Adrenal gland (tissue), 12 donors: Measurements from ENCODE around the gene CALML5. TPM values are rescaled to one million over a fixed set of nuclear protein-coding genes. Genes with fewer than 3 reads are reported as not detected.

ENCODE experiments used
- DNase-seq, 7 donors: peaks; one replicate each; pipeline ENCODE4 v3.0.0-alpha.2; 2019 to 2020
- H3K27ac ChIP-seq, 5 donors: fragments of 200-600 bp; sonication (generic) in 4 of 5; 1 replicate in 3 of 5; 2 replicates in 2 of 5; pipeline versions ENCODE4 v1.5.1 to v1.8.0; 2016 to 2020; ENCODE audit warnings: mild to moderate bottlenecking in 1 of 5
- H3K27me3 ChIP-seq: fragments of 200-600 bp; 2 replicates; pipeline ENCODE4 v1.8.0; 2021
- H3K36me3 ChIP-seq, 2 donors: fragments of 200-600 bp; replicated peaks in 1 of 2; 1 replicate in 1 of 2; 2 replicates in 1 of 2; pipeline versions ENCODE4 v1.5.1 to v1.8.0; 2018 to 2022
- H3K4me1 ChIP-seq, 2 donors: fragments of 200-600 bp; replicated peaks in 1 of 2; 1 replicate in 1 of 2; 2 replicates in 1 of 2; pipeline versions ENCODE4 v1.5.1 to v1.8.0; 2018 to 2021
- H3K4me3 ChIP-seq, 4 donors: fragments of 200-600 bp; sonication (generic) in 3 of 4; one replicate each; pipeline ENCODE4 v1.5.1; 2016 to 2018
- H3K9me3 ChIP-seq, 3 donors: fragments of 200-600 bp; sonication (generic) in 1 of 3; replicated peaks in 1 of 3; 1 replicate in 2 of 3; 2 replicates in 1 of 3; pipeline versions ENCODE4 v1.5.1 to v1.8.0; 2016 to 2021
- CTCF ChIP-seq, 6 experiments: fragments of 450-650 bp in 4 of 6; fragments of 200-600 bp in 2 of 6; sonication (generic) in 1 of 6; IDR thresholded peaks; 1 replicate in 5 of 6; 2 replicates in 1 of 6; pipeline versions ENCODE4 v1.5.1 to v1.8.0; 2016 to 2021; ENCODE audit warnings: antibody characterized with exemption in 6 of 6, mild to moderate bottlenecking in 2 of 6, moderate library complexity in 1 of 6
- POLR2A ChIP-seq, 2 donors: fragments of 450-650 bp; IDR thresholded peaks; one replicate each; pipeline ENCODE4 v1.6.1; 2017; ENCODE audit warnings: antibody characterized with exemption in 2 of 2, mild to moderate bottlenecking in 2 of 2, moderate library complexity in 1 of 2
- WGBS, 4 donors: extraction: QIAGEN DNeasy Blood & Tissue Kit in 2 of 4; methylation state at CpG; one replicate each; pipeline versions ENCODE4 v1.1.5 to v1.1.7; 2013 to 2017; 5-methylcytosine and 5-hydroxymethylcytosine counted together
- intact Hi-C, 2 donors: fragments of 100-400 bp; cut with DNase I; formaldehyde crosslinking; loops; one replicate each; pipeline versions ENCODE4 v1.14.1 to v1.15.0; 2022 to 2023
- polyA plus RNA-seq, 3 donors: library from polyadenylated mRNA; stranded (reverse); fragments of 200-250 nt in 2 of 3; fragments of 350-450 nt in 1 of 3; fragmentation: Illumina TruSeq in 1 of 3; extraction: RNeasy Lipid Tissue Mini Kit (QIAGEN cat#74804) in 1 of 3; gene quantifications; one replicate each; pipeline ENCODE4 v1.2.3, GENCODE V29; 2013 to 2014
- total RNA-seq, 9 donors: library from RNA; depleted of rRNA in 4 of 9; stranded (reverse); fragments of >200 nt in 4 of 9; fragments of 120-200 nt in 1 of 9; fragmentation: NEBNext Ultra II Directional in 1 of 9; extraction: Animal tissue kit (Norgen Biotek cat#: 25700) in 1 of 9; gene quantifications; one replicate each; pipeline versions ENCODE4 v1.1.0 to v1.2.4, GENCODE V29; 2013 to 2023
- donor health status: healthy with polysubstance abuse.
- donor health status: Bipolar disorder and iron deficiency.
- donor health status: DM: yes; HTN: yes; CAD: no.
- donor health status: DM: no; HTN: no; CAD: no.
- donor health status: DM: no; HTN: no; CAD: no.
- donor health status: DM: yes; HTN: yes; CAD: no.

CALML5 gene
- total and polyA plus RNA-seq, 12 donors = not detected

GRCh38 chr10:5540080-5540479 is 40.7 kb upstream of the CALML5 start:
- H3K27ac ChIP-seq = no peak overlapping the region
- no peaks in the 10 kb centered on the region for H3K36me3 ChIP-seq
- H3K27me3 ChIP-seq = no peaks in the 10 kb centered on the region
- no peaks in the 10 kb centered on the region for H3K4me1 ChIP-seq
- TF ChIP-seq CTCF (IDR thresholded peaks at IDR 0.05) (no peak), POLR2A (IDR thresholded peaks at IDR 0.05) (no peak)
- no peak for DNase-seq
- peaks cover 0 to 10% (median 0%) of the 10 kb centered on the region in 3 donors for H3K9me3 ChIP-seq
- no peak overlapping the region for H3K4me3 ChIP-seq
- 84 to 93% (median 87%) methylated on average over 8 to 9 of the region's 9 CpGs for WGBS, 4 donors
- intact Hi-C loops = no loop called here

- DNase-seq = no peak
- TF ChIP-seq POLR2A (IDR thresholded peaks at IDR 0.05) (no peak), CTCF (IDR thresholded peaks at IDR 0.05) (no peak)
- peaks cover 0 to 10% (median 0%) of the 10 kb centered on the region in 3 donors for H3K9me3 ChIP-seq
- no peaks in the 10 kb centered on the region for H3K4me1 ChIP-seq
- no peaks in the 10 kb centered on the region for H3K36me3 ChIP-seq
- WGBS, 4 donors = 79 to 87% (median 82%) methylated on average over 14 to 19 of the region's 19 CpGs
- no peak overlapping the region for H3K27ac ChIP-seq
- intact Hi-C loops = no loop called here
- no peak overlapping the region for H3K4me3 ChIP-seq
- H3K27me3 ChIP-seq = no peaks in the 10 kb centered on the region
These were observed 39.7 kb upstream of the CALML5 start for GRCh38 chr10:5538892-5539651.

GRCh38 chr10:5538446-5538845 is 39.1 kb upstream of the CALML5 start:
- TF ChIP-seq POLR2A (IDR thresholded peaks at IDR 0.05) = no peak
- TF ChIP-seq CTCF (IDR thresholded peaks at IDR 0.05) = no peak
- H3K4me3 ChIP-seq = no peak overlapping the region
- peaks cover 0 to 10% (median 0%) of the 10 kb centered on the region in 3 donors for H3K9me3 ChIP-seq
- H3K27ac ChIP-seq = no peak overlapping the region
- DNase-seq = no peak
- H3K27me3 ChIP-seq = no peaks in the 10 kb centered on the region
- no peaks in the 10 kb centered on the region for H3K36me3 ChIP-seq
- intact Hi-C loops = no loop called here
- WGBS, 4 donors = 88 to 93% (median 90%) methylated on average over 9 of the region's 9 CpGs
- no peaks in the 10 kb centered on the region for H3K4me1 ChIP-seq

- intact Hi-C loops = no loop called here
- WGBS, 4 donors = 82 to 96% (median 89%) methylated on average over 6 of the region's 6 CpGs
- peaks cover 0 to 8% (median 0%) of the 10 kb centered on the region in 3 donors for H3K9me3 ChIP-seq
- no peak for TF ChIP-seq POLR2A (IDR thresholded peaks at IDR 0.05)
- no peak for TF ChIP-seq CTCF (IDR thresholded peaks at IDR 0.05)
- H3K36me3 ChIP-seq = no peaks in the 10 kb centered on the region
- no peaks in the 10 kb centered on the region for H3K4me1 ChIP-seq
- no peak for DNase-seq
- no peak overlapping the region for H3K27ac ChIP-seq
- no peak overlapping the region for H3K4me3 ChIP-seq
- no peaks in the 10 kb centered on the region for H3K27me3 ChIP-seq
These were observed 38.3 kb upstream of the CALML5 start for GRCh38 chr10:5537684-5538083.
